H1 (cell line): ENCODE data around the gene NHS. TPM values are rescaled to one million over a fixed set of nuclear protein-coding genes. Genes with fewer than 3 reads are reported as not detected.

Source experiments
- CTCF ChIA-PET: fragments of 300-600 bp; sonication (Branson Sonifier 250); formaldehyde crosslinking; loops from one replicate; lab custom pipeline; 2021; ENCODE audit not compliant: partially characterized antibody; lab: Charles Lee
- POLR2A ChIA-PET: fragments of 300-600 bp; sonication (Branson Sonifier 250); formaldehyde crosslinking; loops from one replicate; lab custom pipeline; 2021; ENCODE audit warnings: inconsistent platforms; ENCODE audit not compliant: partially characterized antibody; lab: Charles Lee
- DNase-seq, 2 experiments: peaks; one replicate each; pipeline versions ENCODE4 v3.0.0 to v3.0.0-alpha.2; 2010 to 2022; ENCODE audit warnings: low spot score in 2 of 2, low read depth in 1 of 2, mixed read lengths in 1 of 2
- FAIRE-seq: peaks from 2 replicates; lab custom pipeline; 2011; peaks lifted over from hg19 to GRCh38; lab: Jason Lieb, UNC
- H2AFZ ChIP-seq: 2 replicates; pipeline ENCODE4 v1.8.1; 2012; ENCODE audit warnings: low read length, inconsistent platforms
- H2AK5ac ChIP-seq: 2 replicates; pipeline ENCODE4 v1.6.1; 2013; ENCODE audit warnings: low read depth, low read length
- H2BK120ac ChIP-seq: replicated peaks from 2 replicates; pipeline ENCODE3; 2013; ENCODE audit warnings: low read depth, low read length, inconsistent platforms
- H2BK12ac ChIP-seq: 2 replicates; pipeline ENCODE4 v1.6.1; 2013; ENCODE audit warnings: low read depth, low read length
- H2BK15ac ChIP-seq: 2 replicates; pipeline ENCODE4 v1.6.1; 2013; ENCODE audit warnings: low read length
- H2BK20ac ChIP-seq: 2 replicates; pipeline ENCODE4 v1.6.1; 2013; ENCODE audit warnings: low read length
- H2BK5ac ChIP-seq: 2 replicates; pipeline ENCODE4 v1.6.1; 2013; ENCODE audit warnings: low read depth, low read length
- H3K14ac ChIP-seq: 2 replicates; pipeline ENCODE4 v1.6.1; 2013; ENCODE audit warnings: inconsistent platforms; ENCODE audit not compliant: insufficient read length
- H3K18ac ChIP-seq: 2 replicates; pipeline ENCODE4 v1.6.1; 2013; ENCODE audit warnings: low read length; ENCODE audit errors: extremely low read depth
- H3K23ac ChIP-seq: 2 replicates; pipeline ENCODE4 v1.6.1; 2013; ENCODE audit warnings: inconsistent platforms; ENCODE audit not compliant: insufficient read length
- H3K23me2 ChIP-seq: 2 replicates; pipeline ENCODE4 v1.6.1; 2013; ENCODE audit warnings: low read depth, low read length
- H3K27ac ChIP-seq: 2 replicates; pipeline ENCODE4 v1.6.1; 2011; ENCODE audit warnings: low read depth, low read length, inconsistent platforms
- H3K27me3 ChIP-seq, 4 experiments: replicated peaks in 1 of 4; 1 replicate in 1 of 4; 2 replicates in 3 of 4; pipeline versions ENCODE4 v1.6.1 to v1.8.1; 2011 to 2013; ENCODE audit warnings: low read length in 3 of 4, mild to moderate bottlenecking in 3 of 4, inconsistent platforms in 2 of 4, mixed read lengths in 2 of 4, moderate library complexity in 1 of 4; ENCODE audit not compliant: control insufficient read depth in 3 of 4, insufficient read depth in 3 of 4; ENCODE audit errors: extremely low read depth in 1 of 4
- H3K36me3 ChIP-seq, 4 experiments: 2 replicates each; pipeline versions ENCODE4 v1.6.1 to v1.8.1; 2011 to 2013; ENCODE audit warnings: mild to moderate bottlenecking in 4 of 4, low read length in 3 of 4, moderate library complexity in 2 of 4, control low read depth in 1 of 4, inconsistent platforms in 1 of 4; ENCODE audit not compliant: insufficient read depth in 4 of 4, control insufficient read depth in 2 of 4
- H3K4ac ChIP-seq: replicated peaks from 2 replicates; pipeline ENCODE3; 2013; ENCODE audit warnings: low read length, low read depth, mixed read lengths, inconsistent platforms; ENCODE audit not compliant: insufficient read length
- H3K4me1 ChIP-seq, 4 experiments: replicated peaks in 1 of 4; 1 replicate in 1 of 4; 2 replicates in 3 of 4; pipeline versions ENCODE4 v1.6.1 to v1.8.1; 2011 to 2013; ENCODE audit warnings: low read length in 3 of 4, inconsistent platforms in 2 of 4, mixed read lengths in 1 of 4; ENCODE audit not compliant: insufficient read depth in 4 of 4, control insufficient read depth in 3 of 4
- H3K4me2 ChIP-seq, 2 experiments: 2 replicates each; pipeline versions ENCODE4 v1.6.1 to v1.8.1; 2011 to 2013; ENCODE audit warnings: low read depth in 2 of 2, low read length in 2 of 2, control low read depth in 1 of 2, inconsistent platforms in 1 of 2, mild to moderate bottlenecking in 1 of 2; ENCODE audit not compliant: insufficient read depth in 1 of 2
- H3K4me3 ChIP-seq, 4 experiments: fragments of 200-600, 300-600 bp in 1 of 4; sonication (generic), shearing (Covaris generic), sonication (Bioruptor Twin) in 1 of 4; 2 replicates each; pipeline versions ENCODE4 v1.5.1 to v1.8.1; 2011 to 2016; ENCODE audit warnings: low read length in 4 of 4, low read depth in 3 of 4, control low read depth in 2 of 4, inconsistent platforms in 2 of 4, mild to moderate bottlenecking in 2 of 4, mixed read lengths in 1 of 4, moderate library complexity in 1 of 4; ENCODE audit not compliant: insufficient read depth in 2 of 4; ENCODE audit errors: extremely low read depth in 1 of 4
- H3K56ac ChIP-seq: replicated peaks from 2 replicates; pipeline ENCODE3; 2013; ENCODE audit warnings: low read depth, mild to moderate bottlenecking, mixed read lengths, low read length, inconsistent platforms; ENCODE audit not compliant: insufficient read length
- H3K79me1 ChIP-seq: 2 replicates; pipeline ENCODE4 v1.6.1; 2013; ENCODE audit warnings: low read depth, low read length, control low read depth
- H3K79me2 ChIP-seq, 2 experiments: 2 replicates each; pipeline versions ENCODE4 v1.6.1 to v1.8.1; 2012 to 2013; ENCODE audit warnings: low read length in 2 of 2, mild to moderate bottlenecking in 2 of 2, inconsistent platforms in 1 of 2; ENCODE audit not compliant: insufficient read depth in 2 of 2, control insufficient read depth in 1 of 2
- H3K9ac ChIP-seq, 4 experiments: replicated peaks in 1 of 4; 1 replicate in 1 of 4; 2 replicates in 3 of 4; pipeline versions ENCODE4 v1.6.1 to v1.8.1; 2011 to 2013; ENCODE audit warnings: low read depth in 3 of 4, low read length in 3 of 4, control low read depth in 2 of 4, mild to moderate bottlenecking in 2 of 4, moderate library complexity in 2 of 4, inconsistent platforms in 1 of 4; ENCODE audit errors: extremely low read depth in 1 of 4
- H3K9me3 ChIP-seq, 2 experiments: 2 replicates each; pipeline versions ENCODE4 v1.6.1 to v1.8.1; 2012 to 2013; ENCODE audit warnings: mild to moderate bottlenecking in 2 of 2, moderate library complexity in 2 of 2, control low read depth in 1 of 2, inconsistent platforms in 1 of 2, low read depth in 1 of 2, low read length in 1 of 2, mixed read lengths in 1 of 2; ENCODE audit not compliant: insufficient read depth in 2 of 2
- H4K20me1 ChIP-seq, 2 experiments: replicated peaks in 1 of 2; 2 replicates each; pipeline versions ENCODE3 to v1.8.1; 2011 to 2013; ENCODE audit warnings: inconsistent platforms in 2 of 2, low read length in 2 of 2, mild to moderate bottlenecking in 1 of 2; ENCODE audit not compliant: insufficient read depth in 2 of 2, control insufficient read depth in 1 of 2
- H4K5ac ChIP-seq: 2 replicates; pipeline ENCODE4 v1.6.1; 2013; ENCODE audit warnings: low read length, low read depth, mixed read lengths, inconsistent platforms; ENCODE audit not compliant: insufficient read length
- H4K8ac ChIP-seq: 2 replicates; pipeline ENCODE4 v1.8.0; 2013; ENCODE audit warnings: mild to moderate bottlenecking, moderate library complexity, low read length, inconsistent platforms; ENCODE audit not compliant: insufficient read depth; ENCODE audit errors: extremely low read depth
- H4K91ac ChIP-seq: replicated peaks from 2 replicates; pipeline ENCODE3; 2013; ENCODE audit warnings: low read length, mixed read lengths, inconsistent platforms; ENCODE audit not compliant: insufficient read length
- CEBPB ChIP-seq: IDR thresholded peaks from 2 replicates; pipeline ENCODE4 v1.6.1; 2012; ENCODE audit warnings: low read depth, low read length
- CREB1 ChIP-seq: IDR thresholded peaks from 2 replicates; pipeline ENCODE4 v1.6.1; 2012; ENCODE audit warnings: inconsistent platforms
- HDAC2 ChIP-seq, 2 experiments: fragments of 300-600 bp in 1 of 2; sonication (generic) in 1 of 2; IDR thresholded peaks; 2 replicates each; pipeline ENCODE4 v1.6.1; 2011 to 2012; ENCODE audit warnings: low read depth in 2 of 2, low read length in 2 of 2, mild to moderate bottlenecking in 2 of 2, moderate library complexity in 2 of 2, borderline replicate concordance in 1 of 2, inconsistent platforms in 1 of 2
- JUND ChIP-seq: IDR thresholded peaks from 2 replicates; pipeline ENCODE4 v1.6.1; 2011; ENCODE audit warnings: mild to moderate bottlenecking, improper control_type of control experiment, low read length
- KDM5A ChIP-seq: fragments of 200-600 bp; IDR thresholded peaks from 2 replicates; pipeline ENCODE4 v1.7.1; 2012; ENCODE audit warnings: mild to moderate bottlenecking, low read length, inconsistent platforms, mixed read lengths
- SIX5 ChIP-seq: IDR thresholded peaks from 2 replicates; pipeline ENCODE4 v1.6.1; 2011; ENCODE audit warnings: mild to moderate bottlenecking, low read depth, low read length
- WGBS, 2 experiments: shearing (Covaris generic) in 1 of 2; methylation state at CpG; one replicate each; pipeline versions ENCODE4 v1.1.6 to v1.1.7; 2013 to 2015; ENCODE audit warnings: low lambda C conversion rate in 2 of 2, mixed read lengths in 2 of 2, inconsistent platforms in 1 of 2, low coverage in 1 of 2, missing lambda C conversion rate in 1 of 2; ENCODE audit not compliant: insufficient replicate concordance in 2 of 2, insufficient coverage in 1 of 2, insufficient read length in 1 of 2; ENCODE audit errors: extremely low coverage in 1 of 2, missing lambda C conversion rate in 1 of 2; 5-methylcytosine and 5-hydroxymethylcytosine counted together
- polyA plus RNA-seq, 7 experiments: library from polyadenylated mRNA; depleted of rRNA in 3 of 7; stranded (reverse) in 5 of 7; unstranded in 2 of 7; fragments of >200 nt in 5 of 7; fragments of 200-250 nt in 2 of 7; gene quantifications; 1 replicate in 5 of 7; 2 replicates in 1 of 7; 4 replicates in 1 of 7; pipeline versions ENCODE4 v1.2.1 to v1.2.3, GENCODE V29; 2011 to 2013; ENCODE audit warnings: missing spikeins in 2 of 7, mixed read lengths in 2 of 7
- total RNA-seq: library from RNA; stranded (reverse); fragmentation: NEBNext Ultra II Directional; extraction: Animal tissue kit (Norgen Biotek cat#: 25700); gene quantifications from 2 replicates; pipeline ENCODE4 v1.2.1, GENCODE V29; 2021
- TF ChIP-seq, protein P1 (sequence below): IDR thresholded peaks from 2 replicates; pipeline ENCODE4 v1.6.1; 2011; ENCODE audit warnings: low read depth, mild to moderate bottlenecking, low read length; ENCODE audit not compliant: insufficient read depth

The NHS gene
- total and polyA plus RNA-seq, 2 of the 8 experiments (the other 6 are each of a cell fraction or from before 2014, with no cell fraction given): 2.2 to 6.7 TPM

DNA sequence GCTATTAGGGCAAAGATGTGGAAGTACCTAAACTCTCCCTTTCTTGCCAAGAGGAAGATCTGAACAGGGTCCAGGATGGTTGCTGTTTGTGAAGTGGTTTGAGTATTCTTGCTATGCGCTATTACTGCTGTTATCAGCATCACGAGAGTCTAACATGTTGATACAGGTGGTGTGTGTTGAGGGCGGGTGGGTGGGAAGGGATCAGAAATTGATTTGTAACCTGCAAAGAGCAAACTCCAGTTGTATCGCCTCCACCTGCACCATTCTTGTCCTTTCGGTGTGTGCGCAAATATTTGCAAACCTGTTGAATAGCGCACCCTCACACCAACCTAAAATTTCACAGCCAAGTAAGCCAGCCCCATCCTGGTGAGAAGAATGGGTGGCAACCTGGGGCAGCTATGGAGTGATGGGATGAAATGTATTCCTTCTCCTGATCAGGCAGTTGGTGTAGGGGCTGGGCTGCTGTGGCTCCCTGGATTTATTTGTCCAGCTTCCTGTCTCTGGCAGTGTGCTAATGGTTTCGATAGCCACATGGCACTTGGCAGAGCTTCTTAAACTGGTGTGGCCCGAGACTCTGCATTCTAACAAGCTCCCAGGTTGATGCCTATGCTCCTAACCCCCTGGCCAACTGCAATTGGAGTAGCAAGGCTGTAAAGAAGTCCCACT is 259.7 kb downstream of the NHS start:
- H3K14ac ChIP-seq: no peak overlapping the region
- H2AK5ac ChIP-seq: no peak overlapping the region
- TF ChIP-seq, protein P1, sequence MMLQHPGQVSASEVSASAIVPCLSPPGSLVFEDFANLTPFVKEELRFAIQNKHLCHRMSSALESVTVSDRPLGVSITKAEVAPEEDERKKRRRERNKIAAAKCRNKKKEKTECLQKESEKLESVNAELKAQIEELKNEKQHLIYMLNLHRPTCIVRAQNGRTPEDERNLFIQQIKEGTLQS: no peak
- TF ChIP-seq SIX5 (no peak), HDAC2 (IDR thresholded peaks at IDR 0.05; ENCODE audit: borderline replicate concordance in 1 of 2, low read depth in 2 of 2, low read length in 2 of 2) (no peak), CEBPB (no peak), JUND (no peak), KDM5A (no peak), CREB1 (no peak)
- TF ChIP-seq, all 59 proteins: peak for 0
- 92% methylated on average over 5 of the region's 9 CpGs; no CpG with 5 or more reads in 1 of the 2 experiments for WGBS, 2 experiments
- H2BK120ac ChIP-seq: no peak overlapping the region
- no peak overlapping the region for H3K27ac ChIP-seq
- H2BK12ac ChIP-seq: no peak overlapping the region
- H3K27me3 ChIP-seq: no peaks in the 10 kb centered on the region
- no peaks in the 10 kb centered on the region for H3K9me3 ChIP-seq
- peak overlapping the region; percentile 28 to 65; a peak in 3 of 4 replicates for H3K4me2 ChIP-seq
- peak overlapping the region; percentile 6; the same call in 1 of the 2 replicates for H3K18ac ChIP-seq
- no peak overlapping the region for H4K91ac ChIP-seq
- no peak overlapping the region for H3K4ac ChIP-seq
- H3K23ac ChIP-seq: no peak overlapping the region
- H3K9ac ChIP-seq: no peak overlapping the region
- no peak overlapping the region for H3K56ac ChIP-seq
- no peak overlapping the region for H2BK15ac ChIP-seq
- no peak overlapping the region for H2AFZ ChIP-seq
- no peaks in the 10 kb centered on the region for H3K23me2 ChIP-seq
- H2BK5ac ChIP-seq: no peak overlapping the region; the same call in 1 of the 2 replicates
- FAIRE-seq: no peak
- no peak for DNase-seq
- no peak overlapping the region for H2BK20ac ChIP-seq
- peak overlapping the region in 2 of 4 experiments; percentile 9 to 24; a peak in 2 of 8 replicates for H3K4me3 ChIP-seq
- H3K4me1 ChIP-seq: peaks cover 0 to 10% (median 5%) of the 10 kb centered on the region in 4 experiments; a peak in 4 of 7 replicates
- no peak overlapping the region for H4K5ac ChIP-seq
- no peaks in the 10 kb centered on the region for H3K79me2 ChIP-seq
- no peak overlapping the region for H4K8ac ChIP-seq
- no peaks in the 10 kb centered on the region for H4K20me1 ChIP-seq
- CTCF ChIA-PET: no interaction called here
- POLR2A ChIA-PET: interaction anchor here (1.0 kb wide), 1 partner anchor 33 kb away, joined by 3 read pairs; no protein-coding TSS in a partner anchor
- no peaks in the 10 kb centered on the region for H3K36me3 ChIP-seq
- no peaks in the 10 kb centered on the region for H3K79me1 ChIP-seq
